Measurements from ENCODE around the gene EEFSEC. TPM values are rescaled to one million over a fixed set of nuclear protein-coding genes. Genes with fewer than 3 reads are reported as not detected.

The EEFSEC gene
- total RNA-seq, 2 donors from 2014 or later: 14.0 to 14.7 TPM

DNA sequence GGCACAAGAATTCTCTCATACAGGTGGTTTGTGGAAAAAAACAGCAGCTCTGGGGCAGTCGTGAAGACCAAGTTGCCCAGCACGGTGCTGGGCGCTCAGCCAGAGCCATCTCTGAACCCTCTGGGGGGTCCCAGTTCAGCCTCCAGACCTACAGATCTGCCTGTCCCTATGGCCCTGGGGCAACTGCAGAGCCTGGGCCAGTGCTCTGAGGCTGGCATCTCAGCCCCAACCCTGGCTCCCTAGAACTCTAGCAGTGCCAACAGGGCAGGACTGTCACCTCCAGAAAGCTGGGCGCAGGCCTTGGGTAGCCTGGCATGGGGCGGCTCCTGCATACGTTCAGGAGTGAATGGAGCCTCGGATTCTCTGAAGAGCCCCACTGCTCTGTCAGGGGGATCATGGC is 268.7 kb downstream of the EEFSEC start:
- DNase-seq (no peak), ATAC-seq (no peak)
- Mint-ChIP-seq H3K27me3 (peaks cover under 1% of the 10 kb centered on the region), H3K27ac (no peak overlapping the region), H3K4me3 (no peak overlapping the region), H3K36me3 (ENCODE audit: low read depth) (peaks cover 2% of the 10 kb centered on the region), H3K4me1 (peaks cover 2% of the 10 kb centered on the region)
- H3K9me3 ChIP-seq (ENCODE audit: control insufficient read depth, low read length, poor library complexity, severe bottlenecking): no peaks in the 10 kb centered on the region

- H3K9me3 ChIP-seq (ENCODE audit: control insufficient read depth, low read length, poor library complexity, severe bottlenecking): no peaks in the 10 kb centered on the region
- H3K27ac Mint-ChIP-seq: no peak overlapping the region
- peaks cover 2% of the 10 kb centered on the region for H3K36me3 Mint-ChIP-seq (ENCODE audit: low read depth)
- no peak for ATAC-seq
- H3K27me3 Mint-ChIP-seq: peaks cover 6% of the 10 kb centered on the region
- DNase-seq: no peak
- H3K4me1 Mint-ChIP-seq: peaks cover 2% of the 10 kb centered on the region
- no peak overlapping the region for H3K4me3 Mint-ChIP-seq
Measured at GRCh38 chr3:128422762-128423524, 269.7 kb downstream of the EEFSEC start.

DNA sequence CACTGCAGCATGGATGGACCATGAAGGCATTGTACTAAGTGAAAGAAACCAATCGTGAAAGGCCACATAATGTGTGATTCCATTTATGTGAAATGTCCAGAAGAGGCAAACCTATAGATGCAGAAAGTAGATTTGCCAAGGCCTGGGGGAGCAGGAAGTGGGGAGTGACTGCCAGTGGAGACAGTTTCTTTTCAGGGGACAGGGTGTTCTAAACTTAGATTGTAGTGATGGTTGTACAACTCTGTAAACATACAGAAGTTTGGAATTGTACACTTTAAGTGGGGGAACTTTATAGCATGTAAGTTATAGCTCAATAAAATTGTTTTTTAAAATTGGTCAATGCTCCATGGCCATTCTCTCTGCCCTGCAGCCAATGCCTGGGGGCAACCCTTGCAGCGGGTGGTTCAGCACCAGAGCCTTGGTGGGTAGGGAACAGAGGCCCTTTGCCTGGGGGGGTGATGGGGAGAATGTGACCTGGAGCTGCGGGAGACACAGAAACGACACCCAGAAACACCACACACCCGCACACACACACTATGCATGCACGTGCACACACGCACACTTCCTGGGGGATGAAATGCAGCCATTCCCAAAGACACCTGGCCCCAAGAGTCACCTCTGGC is 270.4 kb downstream of the EEFSEC start:
- H3K9me3 ChIP-seq (ENCODE audit: control insufficient read depth, low read length, poor library complexity, severe bottlenecking): no peaks in the 10 kb centered on the region
- peaks cover 13% of the 10 kb centered on the region for H3K27me3 Mint-ChIP-seq
- no peak overlapping the region for H3K27ac Mint-ChIP-seq
- DNase-seq (no peak), ATAC-seq (no peak)
- H3K4me3 Mint-ChIP-seq: no peak overlapping the region
- peaks cover 2% of the 10 kb centered on the region for H3K4me1 Mint-ChIP-seq
- peaks cover 2% of the 10 kb centered on the region for H3K36me3 Mint-ChIP-seq (ENCODE audit: low read depth)

DNA sequence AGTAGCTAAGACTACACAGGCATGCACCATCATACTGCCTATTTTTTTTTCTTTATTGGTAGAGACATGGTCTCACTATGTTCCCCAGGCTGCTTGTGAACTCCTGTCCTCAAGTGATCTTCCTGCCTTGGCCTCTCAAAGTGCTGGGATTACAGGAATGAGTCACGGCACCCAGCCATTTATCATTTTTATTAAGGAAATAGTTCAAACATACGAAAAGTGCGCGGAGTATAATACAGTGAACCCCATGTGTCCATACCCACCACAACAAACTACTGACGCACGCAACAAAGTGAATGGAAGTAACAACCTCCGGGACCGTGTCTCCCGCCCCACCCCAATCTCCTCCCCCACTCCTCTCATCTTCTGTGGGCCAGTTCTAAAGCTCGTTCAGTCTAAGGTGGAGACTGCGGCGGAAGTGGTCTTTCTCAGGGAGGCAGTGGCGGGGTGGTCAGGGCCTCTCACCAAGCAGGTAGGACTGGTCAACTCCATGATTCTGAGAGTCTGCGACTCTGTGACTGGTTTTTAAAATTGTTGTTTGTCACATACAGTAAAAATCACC is 271.3 kb downstream of the EEFSEC start:
- H3K4me1 Mint-ChIP-seq: peaks cover 2% of the 10 kb centered on the region
- DNase-seq: no peak
- H3K36me3 Mint-ChIP-seq (ENCODE audit: low read depth): peaks cover 2% of the 10 kb centered on the region
- peaks cover 18% of the 10 kb centered on the region for H3K27me3 Mint-ChIP-seq
- H3K9me3 ChIP-seq (ENCODE audit: control insufficient read depth, low read length, poor library complexity, severe bottlenecking): no peaks in the 10 kb centered on the region
- H3K27ac Mint-ChIP-seq: no peak overlapping the region
- peak overlapping the region; percentile 21 for H3K4me3 Mint-ChIP-seq
- ATAC-seq: no peak

GRCh38 chr3:128425142-128425845 is 272.0 kb downstream of the EEFSEC start:
- Mint-ChIP-seq H3K27me3 (peaks cover 25% of the 10 kb centered on the region), H3K4me3 (peak overlapping the region; percentile 21)

DNA sequence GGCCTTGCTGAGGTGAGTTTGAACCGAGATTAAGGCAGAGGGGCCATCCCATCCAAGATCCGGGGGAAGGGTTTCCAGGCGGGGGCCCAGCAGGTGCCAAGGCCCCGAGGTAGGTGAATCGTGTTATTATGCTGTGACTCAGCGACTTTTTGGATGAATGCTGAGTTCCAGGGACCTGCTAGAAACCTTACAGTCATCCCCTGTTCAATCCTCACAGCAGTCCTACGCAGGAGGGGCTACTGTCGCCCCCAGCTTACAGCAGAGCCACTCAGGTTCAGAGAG is 272.5 kb downstream of the EEFSEC start:
- H3K27me3 Mint-ChIP-seq: peaks cover 30% of the 10 kb centered on the region
- no peak overlapping the region for H3K27ac Mint-ChIP-seq
- no peaks in the 10 kb centered on the region for H3K4me1 Mint-ChIP-seq
- no peaks in the 10 kb centered on the region for H3K9me3 ChIP-seq (ENCODE audit: control insufficient read depth, low read length, poor library complexity, severe bottlenecking)
- H3K4me3 Mint-ChIP-seq: no peak overlapping the region
- H3K36me3 Mint-ChIP-seq (ENCODE audit: low read depth): peaks cover 2% of the 10 kb centered on the region
- no peak for ATAC-seq
- no peak for DNase-seq

More at GRCh38 chr3:128425142-128425845, 272.0 kb downstream of the EEFSEC start:
- no peaks in the 10 kb centered on the region for H3K4me1 Mint-ChIP-seq
- no peaks in the 10 kb centered on the region for H3K9me3 ChIP-seq (ENCODE audit: control insufficient read depth, low read length, poor library complexity, severe bottlenecking)
- no peaks in the 10 kb centered on the region for H3K36me3 Mint-ChIP-seq (ENCODE audit: low read depth)
- ATAC-seq (no peak), DNase-seq (no peak)
- no peak overlapping the region for H3K27ac Mint-ChIP-seq

DNA sequence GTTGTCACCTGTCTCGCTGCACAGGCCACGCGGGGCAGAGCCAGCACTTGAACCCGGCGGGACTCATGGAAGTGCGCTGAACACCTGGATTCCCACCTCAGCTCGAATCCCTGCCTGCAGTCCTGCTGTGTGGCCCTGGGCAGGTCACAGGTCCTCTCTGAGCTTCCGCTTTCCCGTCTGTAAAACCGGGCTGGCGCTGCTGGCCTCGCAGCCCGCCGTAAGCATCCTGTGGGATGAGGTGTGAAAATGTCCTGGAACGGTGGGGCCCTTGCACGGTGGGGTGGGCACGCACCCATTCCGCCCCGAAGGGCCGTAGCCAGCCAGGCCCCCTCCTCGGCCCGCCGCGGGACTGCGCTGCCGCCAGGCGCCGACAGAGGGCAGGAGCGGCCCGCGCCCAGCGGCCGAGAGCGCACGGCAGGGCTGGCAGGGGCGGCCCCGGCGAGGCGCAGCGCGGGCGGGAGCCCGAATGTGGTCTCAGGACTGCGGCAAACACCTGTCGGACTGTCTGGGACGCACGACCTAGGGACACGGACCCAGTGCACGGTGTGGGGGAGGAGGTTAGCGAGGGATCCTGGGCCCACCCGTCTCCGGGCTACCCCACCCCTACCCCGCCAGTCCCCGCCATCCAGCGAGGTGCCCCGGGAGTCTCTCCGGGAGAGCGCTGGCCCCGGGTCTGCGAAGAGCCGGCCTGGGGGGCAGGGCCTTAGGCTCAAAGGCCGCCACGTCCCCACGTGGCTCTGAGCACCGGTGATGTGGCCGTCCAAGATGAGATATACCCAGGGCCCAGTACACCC is 273.0 kb downstream of the EEFSEC start:
- DNase-seq: peak; percentile 41 to 62 (median 52)
- H3K4me3 Mint-ChIP-seq: no peak overlapping the region

GRCh38 chr3:128427175-128427857 is 274.0 kb downstream of the EEFSEC start:
- Mint-ChIP-seq H3K36me3 (ENCODE audit: low read depth) (peaks cover 10% of the 10 kb centered on the region), H3K27ac (no peak overlapping the region), H3K4me1 (peaks cover 5% of the 10 kb centered on the region), H3K4me3 (peak overlapping the region; percentile 33), H3K27me3 (peaks cover 45% of the 10 kb centered on the region)
- no peak for ATAC-seq
- no peak for DNase-seq
- H3K9me3 ChIP-seq (ENCODE audit: control insufficient read depth, low read length, poor library complexity, severe bottlenecking): no peaks in the 10 kb centered on the region

More for the DNA sequence above, 273.0 kb downstream of the EEFSEC start:
- ATAC-seq: peak; percentile 93
- no peaks in the 10 kb centered on the region for H3K4me1 Mint-ChIP-seq
- H3K9me3 ChIP-seq (ENCODE audit: control insufficient read depth, low read length, poor library complexity, severe bottlenecking): no peaks in the 10 kb centered on the region
- peaks cover 2% of the 10 kb centered on the region for H3K36me3 Mint-ChIP-seq (ENCODE audit: low read depth)
- peaks cover 35% of the 10 kb centered on the region for H3K27me3 Mint-ChIP-seq
- no peak overlapping the region for H3K27ac Mint-ChIP-seq

- H3K27me3 Mint-ChIP-seq: peaks cover 47% of the 10 kb centered on the region
- peaks cover 7% of the 10 kb centered on the region for H3K4me1 Mint-ChIP-seq
- no peaks in the 10 kb centered on the region for H3K9me3 ChIP-seq (ENCODE audit: control insufficient read depth, low read length, poor library complexity, severe bottlenecking)
- peaks cover 12% of the 10 kb centered on the region for H3K36me3 Mint-ChIP-seq (ENCODE audit: low read depth)
- DNase-seq: no peak
- H3K27ac Mint-ChIP-seq: no peak overlapping the region
- no peak for ATAC-seq
- no peak overlapping the region for H3K4me3 Mint-ChIP-seq
Measured at GRCh38 chr3:128427872-128428822, 274.9 kb downstream of the EEFSEC start.

GRCh38 chr3:128429275-128429674 is 276.0 kb downstream of the EEFSEC start:
- H3K9me3 ChIP-seq (ENCODE audit: control insufficient read depth, low read length, poor library complexity, severe bottlenecking): no peaks in the 10 kb centered on the region
- H3K27me3 Mint-ChIP-seq: peaks cover 54% of the 10 kb centered on the region
- peaks cover 7% of the 10 kb centered on the region for H3K4me1 Mint-ChIP-seq
- H3K36me3 Mint-ChIP-seq (ENCODE audit: low read depth): peaks cover 12% of the 10 kb centered on the region
- H3K4me3 Mint-ChIP-seq: no peak overlapping the region
- ATAC-seq (no peak), DNase-seq (no peak)
- H3K27ac Mint-ChIP-seq: no peak overlapping the region

DNA sequence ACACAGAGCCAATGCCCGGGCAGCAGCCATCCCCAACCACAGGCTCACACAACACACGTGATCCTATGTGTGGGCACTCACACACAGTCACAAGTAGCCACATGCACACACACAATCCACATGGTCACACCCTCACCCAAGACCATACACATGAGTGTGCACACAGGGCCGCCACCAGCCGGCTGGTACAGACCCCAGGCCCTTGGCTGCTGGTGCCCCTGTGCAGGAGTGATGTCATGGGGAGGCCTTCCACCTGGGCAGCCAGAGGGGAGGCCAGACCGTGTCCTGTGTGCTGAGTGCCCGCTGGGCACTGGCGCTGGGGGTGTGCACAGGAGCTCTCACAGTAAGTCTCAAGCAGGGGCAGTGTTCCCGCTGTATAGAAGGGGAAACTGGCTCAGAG is 276.5 kb downstream of the EEFSEC start:
- ATAC-seq (no peak), DNase-seq (no peak)
- H3K4me1 Mint-ChIP-seq: peaks cover 7% of the 10 kb centered on the region
- H3K9me3 ChIP-seq (ENCODE audit: control insufficient read depth, low read length, poor library complexity, severe bottlenecking): no peaks in the 10 kb centered on the region
- peaks cover 54% of the 10 kb centered on the region for H3K27me3 Mint-ChIP-seq
- no peak overlapping the region for H3K27ac Mint-ChIP-seq
- H3K4me3 Mint-ChIP-seq: no peak overlapping the region
- peaks cover 12% of the 10 kb centered on the region for H3K36me3 Mint-ChIP-seq (ENCODE audit: low read depth)

Data from T-helper 17 cell (primary cell).